ENCODE measurements around the gene SPTLC1.

The SPTLC1 gene

DNA sequence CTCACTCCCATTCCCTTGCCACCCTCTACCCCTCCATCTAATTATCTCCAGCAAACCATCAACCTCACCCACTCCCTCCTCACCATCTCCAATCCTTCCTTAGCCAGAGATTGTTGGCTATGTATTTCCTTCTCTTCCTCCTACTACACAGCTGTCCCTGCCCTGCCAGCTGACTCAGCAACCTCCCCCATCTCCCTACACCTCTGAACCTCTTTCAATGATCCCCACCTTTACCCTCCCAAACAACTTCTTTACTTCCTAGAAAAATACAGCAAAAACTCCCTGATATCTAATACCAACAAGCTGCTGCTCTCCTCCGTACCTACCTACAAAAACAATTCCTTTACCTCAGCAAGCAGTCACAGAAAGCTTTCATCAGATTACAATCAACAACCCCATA is 37.3 kb downstream of the SPTLC1 start:
- DNase-seq: no peak

DNA sequence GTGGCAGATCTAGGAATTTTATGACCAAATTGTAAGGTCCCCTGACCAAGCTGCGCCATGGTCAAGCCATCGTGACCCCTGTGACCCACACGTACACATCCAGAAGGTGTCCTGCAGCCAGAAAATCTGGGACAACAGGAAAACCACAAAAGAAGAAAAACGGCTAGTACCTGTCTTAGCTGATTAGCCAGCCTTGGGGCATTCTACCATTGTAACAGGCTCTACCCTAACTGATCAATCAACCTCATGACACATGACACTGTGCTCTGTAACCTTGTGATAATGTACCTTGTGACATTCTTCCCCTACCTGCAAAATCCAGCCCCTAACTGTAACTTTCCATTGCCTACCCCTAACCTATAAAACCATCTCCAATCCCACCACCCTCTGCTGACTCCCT is 43.6 kb downstream of the SPTLC1 start:
- no peak for DNase-seq

DNA sequence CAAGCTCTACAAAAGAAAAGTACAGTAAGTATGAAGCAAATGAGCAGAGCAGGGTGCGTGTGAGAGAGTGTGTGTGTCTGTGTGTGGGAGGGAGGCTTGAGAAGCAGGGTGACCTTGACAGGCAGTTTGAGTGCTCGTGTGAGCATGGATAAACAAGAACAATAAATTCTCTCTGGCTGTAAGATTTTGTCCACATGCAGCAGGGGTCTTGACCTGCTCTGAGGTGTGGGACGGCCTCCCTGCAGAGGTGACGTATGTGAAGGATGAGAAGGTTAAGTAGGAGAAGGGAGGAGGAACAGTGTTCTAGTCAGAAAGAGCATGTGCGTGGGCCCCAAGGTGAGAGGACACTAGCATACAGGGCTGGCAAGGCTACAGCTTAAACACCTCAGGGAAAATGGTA is 49.0 kb downstream of the SPTLC1 start:
- no peak for DNase-seq

DNA sequence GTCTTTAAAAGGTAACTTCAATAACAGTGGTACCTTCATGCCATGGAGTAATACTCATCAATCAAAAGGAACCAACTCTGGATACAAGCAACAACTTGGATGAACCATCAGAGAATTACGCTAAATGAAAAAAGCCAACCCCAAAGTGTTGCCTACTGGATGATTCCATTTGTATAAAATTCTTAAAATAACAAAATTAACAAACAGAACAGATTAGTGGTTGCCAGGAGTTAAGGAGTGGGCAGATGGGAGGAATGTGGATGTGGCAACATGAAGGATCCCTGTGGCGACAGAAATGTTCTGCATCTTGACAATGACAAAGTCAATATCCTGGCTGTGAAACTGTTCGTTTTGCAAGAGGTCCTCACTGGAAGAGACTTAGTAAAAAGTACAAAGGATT is 50.5 kb downstream of the SPTLC1 start:
- DNase-seq: no peak

DNA sequence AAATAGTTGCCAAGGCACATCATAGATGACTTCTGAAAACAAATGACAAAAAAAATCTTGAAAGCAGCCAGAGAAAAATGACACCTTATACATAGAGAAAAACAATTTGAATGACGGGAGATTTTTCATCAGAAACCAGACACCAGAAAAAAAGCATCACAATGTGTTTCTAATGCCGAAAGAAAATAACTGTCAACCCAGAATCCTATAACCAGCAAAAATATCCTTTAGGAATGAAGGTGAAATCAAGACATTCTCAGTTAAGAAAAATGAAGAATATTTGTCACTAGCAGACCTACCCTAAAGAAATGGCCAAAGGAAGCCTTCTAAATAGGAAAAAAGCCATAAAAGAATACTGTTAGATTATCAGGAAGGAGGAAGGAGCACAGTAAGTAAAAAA is 54.0 kb downstream of the SPTLC1 start:
- DNase-seq: no peak

DNA sequence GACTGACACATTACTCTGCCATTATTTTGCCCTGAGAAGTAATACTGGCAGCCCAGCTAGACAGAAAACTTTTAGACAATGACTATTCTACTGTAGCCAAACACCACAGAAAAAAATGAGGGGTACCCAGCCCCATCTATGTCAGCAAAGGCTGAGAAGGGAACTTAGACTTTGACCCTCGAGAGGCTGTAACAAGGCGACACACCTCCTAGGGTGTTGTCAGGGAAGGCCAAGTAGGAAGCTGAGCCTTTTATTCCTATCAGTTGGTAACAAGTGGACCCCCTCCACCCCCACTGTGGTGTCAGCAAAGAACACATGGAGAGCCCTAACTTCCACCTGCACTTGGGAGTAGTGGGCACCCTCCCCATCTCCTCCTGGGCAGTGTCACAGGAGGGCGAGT is 55.6 kb downstream of the SPTLC1 start:
- DNase-seq: no peak

DNA sequence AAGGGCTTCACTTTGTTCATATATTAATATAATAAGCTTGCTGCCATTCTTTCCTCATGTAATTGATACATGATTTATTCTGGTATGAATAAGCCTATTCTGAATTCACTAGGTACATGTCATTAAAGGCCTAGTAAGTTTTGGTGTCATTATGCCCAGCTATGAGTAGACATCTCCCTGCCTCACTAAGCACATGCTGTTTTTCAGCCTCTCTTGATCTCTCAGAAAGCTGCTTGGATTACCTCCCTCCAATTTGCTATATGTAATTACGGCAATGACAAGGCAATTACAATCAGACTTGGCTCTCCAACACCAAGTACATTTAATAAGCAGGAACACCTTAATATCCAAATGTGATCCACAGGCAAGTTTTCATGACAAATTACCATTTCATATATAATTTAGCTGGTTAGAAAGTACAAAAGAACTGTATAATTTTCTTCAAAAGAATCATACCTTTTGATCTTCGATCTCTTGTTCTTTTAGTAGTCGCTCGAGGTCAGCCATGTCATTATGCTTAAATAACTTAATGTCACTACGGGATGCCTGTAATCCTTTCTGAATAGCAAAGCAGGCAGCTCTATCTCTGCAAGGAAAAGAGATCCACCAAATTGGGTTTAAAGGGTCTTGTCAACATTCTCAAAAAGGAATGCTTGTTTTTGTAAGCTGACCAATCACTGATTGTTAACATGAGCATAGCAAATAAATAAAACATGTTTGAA is 56.3 kb downstream of the SPTLC1 start:
- DNase-seq: peak in 1 of 3 experiments; percentile 61

DNA sequence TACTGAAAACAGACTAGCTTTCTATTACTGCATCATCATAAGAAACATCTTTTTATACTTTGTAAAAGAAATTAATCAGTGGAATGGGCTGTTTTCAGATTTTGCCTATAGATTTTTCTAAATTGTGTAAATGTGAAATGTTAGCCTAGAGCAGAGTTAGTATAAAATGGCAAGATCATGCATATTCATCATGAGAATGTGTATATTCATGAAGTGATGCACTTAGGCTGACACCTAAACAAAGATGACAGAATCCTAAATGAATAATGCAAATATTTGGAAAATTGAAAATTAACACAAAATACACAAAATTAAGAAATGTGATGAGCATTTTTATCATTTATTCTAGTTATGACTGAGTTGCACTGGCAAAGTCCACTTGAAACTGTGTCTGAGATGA is 57.2 kb downstream of the SPTLC1 start:
- no peak for DNase-seq

DNA sequence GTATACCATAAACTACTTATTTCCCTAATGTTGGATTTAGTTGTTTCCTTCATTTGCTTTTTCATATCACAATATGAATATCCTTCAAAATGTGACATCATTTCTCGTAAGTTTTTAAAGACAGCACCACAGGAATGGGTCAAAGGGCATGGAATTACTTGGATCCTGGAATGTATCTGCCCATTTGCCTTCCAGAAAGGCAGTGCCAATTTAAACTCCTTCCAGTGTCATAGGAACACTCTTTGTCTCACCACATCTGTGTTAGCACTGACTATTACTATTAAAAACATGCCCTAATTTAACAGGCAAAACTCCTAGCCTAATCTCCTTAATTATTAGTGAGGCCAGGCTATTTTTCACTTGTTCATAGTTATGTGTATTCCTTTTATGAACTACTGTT is 58.0 kb downstream of the SPTLC1 start:
- DNase-seq: no peak

DNA sequence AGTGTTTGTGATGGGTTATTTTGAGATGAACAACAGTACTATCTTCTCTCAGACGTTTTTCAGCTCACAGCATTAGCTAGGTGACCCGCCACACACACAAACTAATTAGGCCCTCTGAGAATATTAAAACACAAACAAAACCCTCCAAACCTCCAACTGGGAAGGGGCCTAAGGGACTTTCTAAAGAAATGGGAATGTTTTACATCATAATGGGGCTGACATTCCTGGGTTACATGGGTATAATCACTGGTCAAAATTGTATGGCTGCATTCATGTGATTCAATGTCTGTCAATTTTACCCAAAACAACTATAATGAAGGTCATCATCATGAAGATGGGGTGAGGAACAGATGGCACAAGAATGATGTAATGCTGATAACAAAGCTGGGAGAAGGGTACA is 59.6 kb downstream of the SPTLC1 start:
- no peak for DNase-seq

DNA sequence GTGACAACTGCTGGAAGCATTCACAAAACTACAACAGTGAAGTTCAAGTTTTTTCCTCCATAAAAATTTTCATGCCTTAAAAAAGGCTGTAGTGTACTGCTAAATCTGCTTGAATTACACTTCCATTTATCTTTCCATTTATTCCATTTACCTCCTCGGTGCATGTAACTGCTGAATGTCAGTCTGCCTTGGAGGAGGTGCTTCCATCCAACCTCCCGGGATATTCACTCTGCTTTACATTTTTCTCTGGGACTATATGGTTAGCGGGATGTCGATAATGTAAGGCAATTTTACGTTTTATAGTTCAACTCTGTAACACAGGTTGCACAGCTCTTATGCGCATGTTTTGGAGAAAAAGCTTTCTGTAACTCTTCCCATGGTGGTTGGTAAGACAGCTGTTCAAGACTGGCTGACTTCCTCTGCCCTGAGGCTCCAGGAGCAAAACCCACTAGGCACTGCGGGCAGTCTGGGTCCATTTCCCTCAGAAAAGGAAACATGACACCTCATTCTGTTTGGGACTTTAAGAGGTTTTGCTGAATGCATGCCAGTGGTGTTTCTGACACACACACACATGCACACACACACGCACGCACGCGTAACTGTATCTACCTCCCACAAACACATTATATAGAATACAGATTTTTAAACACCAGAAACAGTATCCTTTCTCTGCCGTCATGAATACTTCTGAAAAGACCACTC is 66.1 kb downstream of the SPTLC1 start:
- peak in 1 of 3 experiments; percentile 20 for DNase-seq

DNA sequence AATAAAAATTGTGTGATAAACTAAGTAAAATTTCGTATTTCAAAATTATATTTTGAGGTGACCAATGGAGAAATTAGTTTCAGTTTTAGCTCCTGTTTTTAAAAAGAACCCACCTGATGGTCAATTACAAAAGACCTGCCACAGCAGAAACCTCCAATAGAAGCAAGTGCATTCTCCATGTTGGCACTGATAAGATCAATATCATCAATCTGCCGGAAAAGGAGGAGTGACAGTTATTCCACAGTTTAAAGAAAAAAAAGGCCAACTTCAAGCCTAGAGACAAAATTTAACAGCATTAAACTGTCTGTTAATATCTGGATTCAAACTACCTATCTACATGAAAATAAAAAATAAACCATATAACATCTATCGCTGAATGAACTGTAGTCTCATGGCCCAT is 67.7 kb downstream of the SPTLC1 start:
- DNase-seq: no peak

DNA sequence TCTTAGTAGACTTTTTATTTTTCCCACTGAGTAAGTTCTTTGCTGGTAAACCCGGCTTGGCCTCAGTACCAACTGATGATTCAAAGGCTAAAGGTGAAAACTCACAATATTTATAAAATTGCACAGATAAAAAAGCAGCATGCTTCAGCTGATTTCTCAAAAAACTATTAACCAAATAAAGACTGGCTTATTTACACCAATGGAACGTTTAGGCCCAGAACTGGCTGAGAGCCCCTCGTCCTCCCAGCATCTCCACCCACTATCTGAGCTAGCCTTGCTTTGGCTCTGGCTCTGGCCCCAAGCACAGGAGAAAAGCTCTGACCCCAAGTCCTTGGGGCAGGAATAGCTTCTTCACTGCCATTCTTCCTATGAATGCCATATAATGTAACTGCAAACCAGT is 68.5 kb downstream of the SPTLC1 start:
- no peak for DNase-seq

DNA sequence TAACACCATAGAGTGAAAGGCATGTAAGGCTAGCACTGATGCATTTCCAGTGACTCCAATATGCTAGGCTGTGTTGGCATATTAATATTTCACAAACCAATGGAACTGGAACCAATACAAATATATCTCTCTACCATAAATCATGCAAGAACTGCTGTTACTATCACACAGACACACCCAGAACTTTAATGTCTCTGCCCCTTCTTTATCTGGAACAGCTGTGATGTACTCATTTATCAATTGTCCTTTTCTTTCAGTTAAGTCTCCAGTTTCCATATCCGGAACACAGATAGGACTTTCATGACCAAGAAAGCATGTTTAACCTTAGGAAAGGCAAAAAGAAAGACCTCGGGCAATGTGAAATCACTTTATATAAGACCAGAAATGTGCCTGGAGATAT is 70.3 kb downstream of the SPTLC1 start:
- DNase-seq: no peak

DNA sequence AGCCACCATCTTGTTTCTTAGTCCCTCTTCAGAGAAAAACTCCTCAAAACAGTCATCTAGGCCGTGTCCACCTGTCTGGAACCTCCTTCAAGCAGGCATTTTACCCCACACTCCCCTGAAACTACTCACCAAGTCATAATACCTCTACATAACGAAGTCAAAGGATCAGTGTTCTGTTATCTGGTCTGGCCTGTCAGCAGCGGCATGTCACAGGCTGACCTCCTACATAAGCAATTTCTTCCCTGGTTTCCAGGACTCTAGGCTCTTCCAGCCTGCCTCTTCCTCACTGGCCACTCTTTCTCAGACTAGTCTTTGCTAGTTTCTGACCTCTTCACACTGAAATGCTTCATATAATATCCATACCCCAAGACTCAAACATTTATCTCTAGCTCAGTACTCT is 72.2 kb downstream of the SPTLC1 start:
- no peak for DNase-seq

DNA sequence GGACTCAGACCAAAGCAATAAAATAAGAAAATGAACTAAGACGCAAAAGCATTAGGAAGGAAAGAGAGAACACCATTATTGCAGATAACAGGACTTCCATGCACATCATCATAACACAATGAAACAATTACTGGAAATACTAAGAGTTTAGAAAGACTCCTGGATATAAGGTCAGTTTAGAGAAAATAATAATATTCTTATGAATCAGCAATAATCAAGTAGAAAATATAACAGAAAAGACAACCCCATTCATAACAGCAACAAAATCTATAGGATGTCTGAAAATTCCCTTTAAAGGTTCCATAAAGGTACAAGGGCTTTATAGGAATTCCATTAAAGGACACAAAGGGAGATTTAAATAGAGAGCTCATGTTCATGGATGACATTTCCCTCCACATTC is 73.0 kb downstream of the SPTLC1 start:
- DNase-seq: no peak

DNA sequence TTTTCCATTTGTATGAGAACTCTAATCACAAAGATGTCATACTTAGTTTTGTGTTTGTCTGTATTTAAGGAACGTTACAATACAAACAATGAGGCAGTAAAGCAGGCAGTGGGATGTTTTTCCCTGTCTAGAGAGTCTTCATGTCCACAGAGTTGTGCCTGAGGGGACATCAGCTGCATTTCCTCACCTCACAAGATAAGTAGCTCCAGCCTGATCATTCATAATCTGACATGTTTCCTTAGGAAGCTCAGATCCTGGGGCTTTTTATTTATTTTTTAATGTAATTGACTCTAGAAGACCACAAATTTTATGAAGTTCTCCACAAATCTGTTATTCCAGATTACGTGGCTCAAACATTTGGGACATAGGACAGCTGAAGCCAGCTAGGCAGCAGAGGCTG is 78.5 kb downstream of the SPTLC1 start:
- DNase-seq: no peak

DNA sequence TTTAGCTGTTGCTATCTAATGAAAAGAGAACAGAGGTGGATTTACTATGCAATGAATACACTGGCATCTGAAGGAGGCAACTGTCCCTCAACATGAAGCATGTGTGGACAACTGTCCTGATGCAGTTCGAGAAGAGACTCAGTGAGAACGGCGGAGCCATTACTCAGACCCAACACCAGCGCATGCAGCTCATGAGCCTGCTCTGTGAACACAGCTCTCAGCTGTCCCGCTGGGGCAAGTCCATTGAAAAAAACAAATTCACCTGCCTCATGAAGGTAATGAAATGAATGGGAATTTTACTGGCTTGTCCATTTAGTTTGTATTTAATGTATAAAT is 78.8 kb downstream of the SPTLC1 start:
- no peak for DNase-seq

DNA sequence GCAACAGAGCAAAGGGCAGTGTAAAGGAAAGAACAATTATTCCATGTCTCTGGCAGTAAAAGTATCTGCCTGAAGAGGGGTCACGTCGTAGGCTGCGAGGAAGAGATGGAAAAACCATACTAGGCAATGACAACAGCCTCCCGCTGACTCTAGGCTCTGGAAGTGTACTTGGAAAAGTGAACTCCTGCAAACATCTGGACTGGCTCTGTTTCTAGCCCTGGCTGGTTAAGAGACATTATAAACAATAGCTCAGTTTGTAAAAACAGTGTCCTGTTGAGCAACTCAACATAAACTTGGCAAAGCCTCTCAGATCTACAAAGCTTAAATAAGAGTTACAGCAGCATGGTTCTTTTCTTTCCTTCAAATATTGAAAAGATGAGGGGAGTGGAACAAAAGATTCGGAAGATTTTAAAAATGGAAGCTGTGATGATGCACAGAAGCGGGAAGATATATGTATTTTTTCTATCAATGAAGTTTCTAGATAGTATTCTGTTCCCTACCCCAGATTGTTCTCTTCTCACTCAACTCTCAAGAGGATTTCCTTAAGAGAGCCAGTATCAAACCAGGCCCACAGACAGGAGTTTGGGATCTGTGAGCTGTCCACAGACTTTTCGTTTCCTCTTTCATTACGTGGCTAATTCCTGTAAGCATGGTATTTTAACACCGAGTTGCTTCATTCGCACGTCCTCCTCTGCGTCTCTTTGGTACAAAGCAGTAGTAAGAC is 79.4 kb downstream of the SPTLC1 start:
- DNase-seq: no peak

DNA sequence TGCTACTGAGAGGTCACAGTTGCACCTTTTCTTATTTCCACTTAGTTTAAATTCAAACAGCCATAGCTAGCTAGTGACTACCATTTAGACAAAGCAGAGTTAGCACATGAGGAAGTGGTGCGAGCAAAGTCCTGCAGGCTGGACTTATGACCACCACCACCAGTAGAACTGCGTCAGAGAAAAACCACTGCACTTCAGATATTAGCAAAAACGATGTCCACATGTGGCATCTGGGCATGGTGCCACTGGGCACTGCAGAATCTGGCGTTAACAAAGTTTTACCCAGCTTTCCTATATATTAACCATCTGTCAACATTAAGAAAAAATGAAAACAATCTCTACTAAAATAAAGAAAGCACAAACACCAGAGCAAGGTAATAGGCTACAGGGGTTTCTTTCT is 80.1 kb downstream of the SPTLC1 start:
- no peak for DNase-seq

DNA sequence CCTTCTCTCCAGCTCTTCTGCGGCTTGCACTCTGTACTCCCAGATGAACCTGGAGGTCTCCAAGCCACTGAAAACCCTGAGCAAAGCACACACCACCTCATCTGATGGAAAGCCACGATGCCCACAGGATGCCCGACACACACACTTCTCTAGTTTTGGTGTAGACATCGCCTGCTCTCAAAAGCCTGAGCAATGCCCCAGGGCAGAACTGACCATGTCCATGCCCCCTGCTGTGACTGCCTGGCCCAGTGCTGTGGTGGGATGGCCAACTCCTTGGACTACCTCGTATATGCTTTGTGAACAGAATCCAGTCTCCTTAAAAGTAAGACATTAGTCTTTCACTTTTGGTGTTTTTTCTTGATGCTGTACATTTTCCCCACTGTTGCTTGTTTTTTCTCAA is 81.2 kb downstream of the SPTLC1 start:
- no peak for DNase-seq

DNA sequence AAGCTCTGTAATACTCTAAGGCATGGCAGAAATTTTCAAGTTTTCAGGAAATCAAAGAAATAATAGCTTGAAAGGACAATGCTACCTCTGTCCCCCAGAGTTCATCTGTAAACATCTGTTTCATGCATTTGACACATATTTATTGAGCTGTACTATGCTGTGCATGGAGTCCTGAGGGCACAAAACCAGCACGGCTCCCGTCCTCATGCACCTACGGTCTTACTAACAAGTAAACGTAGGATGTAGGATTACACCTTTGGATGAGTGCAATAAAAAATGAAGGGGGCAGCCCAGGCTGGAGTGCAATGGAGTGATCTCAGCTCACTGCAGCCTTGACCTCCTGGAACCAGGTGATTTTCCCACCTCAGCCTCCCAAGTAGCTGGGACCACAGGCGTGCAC is 81.9 kb downstream of the SPTLC1 start:
- DNase-seq: no peak

DNA sequence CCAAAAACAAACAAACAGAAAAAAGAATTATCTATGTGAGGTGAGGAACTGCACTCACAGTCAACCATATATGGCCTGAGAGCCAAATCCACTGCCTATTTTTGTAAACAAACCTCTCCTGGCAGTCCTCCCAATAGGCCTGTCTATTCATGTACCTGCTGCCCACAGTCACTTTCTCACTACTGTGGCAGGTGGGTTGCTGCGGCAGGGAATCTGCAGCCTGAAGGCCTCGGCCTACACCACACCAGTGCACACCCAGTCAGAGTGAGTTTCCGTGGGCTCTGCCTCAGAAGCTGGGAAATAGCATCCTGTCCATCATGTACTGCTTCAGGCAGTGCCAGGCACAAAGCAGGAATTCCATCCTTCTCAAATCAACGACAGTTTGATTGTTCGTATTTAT is 82.3 kb downstream of the SPTLC1 start:
- DNase-seq: no peak

DNA sequence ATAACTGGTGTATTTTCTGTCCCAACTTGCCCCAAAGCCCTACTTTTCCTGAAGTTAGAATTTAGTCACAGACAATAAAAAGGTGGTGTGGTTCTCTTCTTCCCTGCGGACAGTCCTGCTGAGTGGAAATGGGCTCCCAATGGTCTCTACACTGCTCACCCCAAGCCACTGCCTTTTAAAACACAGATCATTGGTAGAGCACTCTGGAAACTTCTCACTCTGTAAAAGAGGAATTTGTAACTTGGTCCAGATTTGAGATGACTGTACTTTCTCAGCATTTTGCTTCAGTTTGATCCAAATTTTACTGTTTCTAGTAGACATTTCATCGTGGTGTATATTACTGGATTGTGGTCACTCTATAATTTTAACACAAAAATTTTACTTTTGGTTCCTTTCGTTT is 84.8 kb downstream of the SPTLC1 start:
- no peak for DNase-seq

All from NCI-H1417 (cell line).